Natural killer cell (primary cell): ENCODE data around the gene LRRC61. TPM values are rescaled to one million over a fixed set of nuclear protein-coding genes. Genes with fewer than 3 reads are reported as not detected.
"Not testable (repeated sequence)": the region's sequence is repeated elsewhere in the genome, so short reads cannot be mapped to it uniquely, and the experiment has no call there.

Experiments used
- ATAC-seq, 3 donors: fragments of 150-1000 bp in 2 of 3; fragments of 200-7000 bp in 1 of 3; cut with Tn5 transposase; 1 replicate in 1 of 3; 2 replicates in 2 of 3; pipeline ENCODE4 v1.10.0; 2021; ENCODE audit warnings: mild to moderate bottlenecking in 2 of 3, moderate library complexity in 2 of 3
- DNase-seq, 2 donors: peaks; one replicate each; pipeline versions ENCODE4 v3.0.0 to v3.0.0-alpha.2; 2013 to 2021; ENCODE audit warnings: mixed read lengths in 1 of 2
- H3K27ac ChIP-seq: one replicate; pipeline ENCODE4 v1.5.1; 2013; ENCODE audit warnings: mild to moderate bottlenecking, low read length
- H3K27me3 ChIP-seq: one replicate; pipeline ENCODE4 v1.6.1; 2013; ENCODE audit warnings: low read length; ENCODE audit not compliant: control insufficient read depth, insufficient read depth
- H3K36me3 ChIP-seq: one replicate; pipeline ENCODE4 v1.6.1; 2013; ENCODE audit warnings: low read length; ENCODE audit not compliant: control insufficient read depth, insufficient read depth
- H3K4me1 ChIP-seq: one replicate; pipeline ENCODE4 v1.6.1; 2013; ENCODE audit warnings: low read length; ENCODE audit not compliant: control insufficient read depth, insufficient read depth
- H3K4me3 ChIP-seq: one replicate; pipeline ENCODE4 v1.5.1; 2013; ENCODE audit warnings: low read length
- H3K9me3 ChIP-seq: one replicate; pipeline ENCODE4 v1.6.1; 2013; ENCODE audit warnings: low read length; ENCODE audit not compliant: control insufficient read depth, insufficient read depth
- H3K27ac Mint-ChIP-seq, 2 donors: one replicate each; pipeline ENCODE4 v1.8.0; 2022; ENCODE audit warnings: mild to moderate bottlenecking in 2 of 2, mixed read lengths in 2 of 2, moderate library complexity in 1 of 2
- H3K27me3 Mint-ChIP-seq, 2 donors: one replicate each; pipeline ENCODE4 v1.8.0; 2022; ENCODE audit warnings: low read depth in 2 of 2, mixed read lengths in 2 of 2
- H3K36me3 Mint-ChIP-seq: one replicate; pipeline ENCODE4 v1.8.0; 2022; ENCODE audit warnings: mixed read lengths
- H3K4me1 Mint-ChIP-seq, 2 donors: one replicate each; pipeline ENCODE4 v1.8.0; 2022; ENCODE audit warnings: mixed read lengths in 2 of 2
- H3K4me3 Mint-ChIP-seq: one replicate; pipeline ENCODE4 v1.8.0; 2022; ENCODE audit warnings: mild to moderate bottlenecking, moderate library complexity, mixed read lengths
- H3K9me3 Mint-ChIP-seq, 2 donors: one replicate each; pipeline ENCODE4 v1.8.0; 2022; ENCODE audit warnings: mixed read lengths in 2 of 2
- WGBS: methylation state at CpG from one replicate; pipeline ENCODE4 v1.1.7; 2013; ENCODE audit warnings: missing lambda C conversion rate; ENCODE audit not compliant: insufficient coverage; 5-methylcytosine and 5-hydroxymethylcytosine counted together
- intact Hi-C: fragments of 100-400 bp; cut with micrococcal nuclease; formaldehyde crosslinking; loops from one replicate; pipeline ENCODE4 v1.14.2; 2022
- total RNA-seq, 4 donors: library from RNA; stranded (reverse); fragments of 120-200 nt in 1 of 4; gene quantifications; one replicate each; pipeline versions ENCODE4 v1.2.3 to v1.2.4, GENCODE V29; 2013 to 2022

LRRC61 gene
- total RNA-seq, 3 donors from 2014 or later (not counting 1 experiment from before 2014, with no cell fraction given) = 7.3 to 16.7 (median 13.7) TPM

DNA sequence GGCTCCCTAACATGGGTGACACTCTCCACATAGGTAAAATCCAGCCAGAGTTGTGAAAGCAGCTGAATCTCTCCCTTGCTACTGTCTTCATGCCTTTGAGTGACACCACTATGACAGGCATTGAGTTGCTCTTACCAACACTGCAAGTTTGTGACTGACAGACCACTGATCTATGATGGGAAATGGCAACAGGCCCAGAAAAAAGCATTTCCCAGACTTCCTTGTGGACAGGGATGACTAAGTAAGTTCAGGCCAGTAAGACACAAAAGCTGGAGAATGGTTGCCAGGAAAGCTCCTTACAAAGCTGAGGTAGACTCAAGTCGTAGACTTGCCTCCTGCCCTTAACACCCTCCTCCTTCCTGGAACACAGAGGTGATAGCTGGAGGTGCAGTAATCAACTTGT lies 20.2 kb upstream of the LRRC61 start:
- H3K27me3 Mint-ChIP-seq, H3K36me3 ChIP-seq, ATAC-seq, H3K4me3 Mint-ChIP-seq, H3K27ac Mint-ChIP-seq, H3K4me1 Mint-ChIP-seq, H3K27ac ChIP-seq, H3K27me3 ChIP-seq, H3K9me3 Mint-ChIP-seq, H3K9me3 ChIP-seq, intact Hi-C loops, DNase-seq, H3K36me3 Mint-ChIP-seq, H3K4me1 ChIP-seq, H3K4me3 ChIP-seq: not testable (repeated sequence)
- no CpG with 5 or more reads among the region's 1 CpG for WGBS

DNA sequence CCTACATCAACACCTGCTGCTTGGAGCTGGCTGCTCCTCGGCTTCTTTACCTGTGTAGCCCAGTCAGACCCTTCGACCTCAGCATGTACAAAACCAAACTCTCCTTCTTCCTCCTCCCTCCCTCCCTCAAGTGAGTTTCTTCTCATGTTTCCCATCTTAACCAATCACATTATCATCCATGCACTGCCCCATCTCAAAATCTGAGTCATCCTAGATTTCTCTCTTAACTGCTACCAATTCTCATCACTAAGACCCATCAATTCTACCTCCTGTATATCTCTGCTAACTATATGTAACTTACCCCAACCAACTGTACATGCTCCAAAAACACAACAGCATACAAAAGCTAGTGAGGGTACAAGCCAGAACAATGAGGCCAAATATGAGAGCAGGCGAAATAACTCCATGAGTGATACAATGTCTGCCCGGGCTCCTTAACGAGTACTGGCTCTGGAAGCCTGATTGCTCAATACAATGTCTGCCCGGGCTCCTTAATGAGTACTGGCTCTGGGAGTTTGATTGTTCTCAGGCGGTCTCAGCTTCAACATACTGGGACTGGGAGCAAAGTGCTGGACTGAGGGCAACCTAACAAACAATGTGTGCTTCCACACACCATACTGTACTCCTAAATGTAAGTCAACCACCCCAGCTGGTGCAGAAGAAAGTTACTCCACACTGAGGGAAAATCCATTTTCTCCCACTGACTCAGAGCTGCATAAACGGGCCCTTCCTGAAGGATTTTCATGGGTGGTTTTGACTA lies 18.5 kb upstream of the LRRC61 start:
- H3K27me3 Mint-ChIP-seq, H3K27ac ChIP-seq, H3K4me3 Mint-ChIP-seq, H3K27me3 ChIP-seq, H3K9me3 ChIP-seq, H3K4me1 ChIP-seq, H3K4me3 ChIP-seq, H3K27ac Mint-ChIP-seq, ATAC-seq, DNase-seq, intact Hi-C loops, H3K36me3 Mint-ChIP-seq, H3K9me3 Mint-ChIP-seq, H3K36me3 ChIP-seq, H3K4me1 Mint-ChIP-seq: not testable (repeated sequence)
- WGBS = 100% methylated on average over 2 of the region's 8 CpGs

DNA sequence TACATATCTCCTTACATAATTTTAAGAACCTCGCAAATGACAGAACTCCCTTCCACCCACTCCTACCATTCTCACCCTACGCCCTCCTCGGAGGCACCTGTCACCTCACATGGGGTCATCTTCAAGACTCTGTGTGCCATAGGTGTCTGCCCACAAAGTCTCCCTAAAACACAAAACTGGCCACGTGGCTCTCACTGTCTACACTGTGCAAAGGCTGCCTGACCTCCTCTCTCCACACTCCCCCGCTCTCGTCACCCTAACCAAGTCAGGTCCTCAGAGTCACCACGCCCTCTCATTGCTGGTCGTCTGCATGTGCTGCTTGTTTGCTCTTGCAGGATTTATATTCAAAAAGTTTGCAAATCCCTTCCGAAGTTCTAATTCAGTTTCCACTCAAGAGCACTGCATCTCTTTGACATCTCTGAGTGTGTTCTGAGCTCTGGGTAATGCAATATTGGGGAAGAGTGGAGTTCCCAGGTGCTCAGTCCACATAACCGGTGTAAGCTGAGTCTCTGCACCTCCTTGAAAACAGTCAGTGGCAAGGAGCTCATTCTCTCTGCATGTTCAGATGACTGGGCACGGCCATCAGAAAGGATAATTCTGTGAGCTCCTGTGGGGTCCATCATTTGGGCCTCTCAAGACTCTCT lies 17.8 kb upstream of the LRRC61 start:
- H3K4me3 ChIP-seq, H3K36me3 Mint-ChIP-seq, DNase-seq, H3K27me3 Mint-ChIP-seq, H3K4me3 Mint-ChIP-seq, H3K4me1 Mint-ChIP-seq, H3K9me3 ChIP-seq, H3K9me3 Mint-ChIP-seq, H3K27ac Mint-ChIP-seq, H3K4me1 ChIP-seq, ATAC-seq, H3K27me3 ChIP-seq, H3K27ac ChIP-seq, intact Hi-C loops, H3K36me3 ChIP-seq: not testable (repeated sequence)
- 84% methylated on average over 5 of the region's 11 CpGs for WGBS

DNA sequence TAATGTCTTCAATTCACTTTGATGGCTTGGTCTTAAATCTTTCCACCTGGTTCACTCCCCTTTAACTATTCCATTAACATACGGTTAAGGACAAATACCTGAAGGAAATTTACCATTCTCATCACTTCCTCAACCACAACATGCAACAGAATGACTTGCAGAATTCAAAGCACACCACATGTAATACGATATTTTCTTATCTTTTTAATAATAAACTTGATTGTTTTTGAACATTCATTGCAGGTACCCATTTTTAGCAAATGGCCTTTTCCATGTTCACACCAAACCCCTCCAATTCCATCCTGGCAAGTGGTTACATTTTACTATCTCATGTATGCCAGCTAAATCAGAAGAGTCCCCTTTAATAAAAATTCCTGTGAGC lies 17.3 kb upstream of the LRRC61 start:
- H3K4me3 Mint-ChIP-seq, H3K27ac Mint-ChIP-seq: not testable (repeated sequence)

DNA sequence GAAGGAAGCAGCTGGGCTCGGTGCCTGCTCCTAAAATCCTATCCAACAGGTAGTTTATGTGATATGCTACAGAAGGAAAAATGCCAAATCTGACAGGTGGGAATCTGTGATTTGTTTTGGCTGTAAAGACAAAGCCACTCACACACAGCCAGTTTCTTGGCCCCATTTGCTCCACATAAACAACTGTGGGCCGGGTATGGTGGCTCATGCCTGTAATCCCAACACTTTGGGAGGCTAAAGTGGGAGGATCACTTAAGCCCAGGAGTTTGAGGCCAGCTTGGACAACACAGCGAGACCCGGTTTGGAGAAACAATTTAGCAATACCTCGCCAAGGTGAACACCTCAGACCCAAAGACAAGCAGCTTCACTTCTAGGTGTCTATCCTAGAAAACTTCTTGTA lies 16.8 kb upstream of the LRRC61 start:
- DNase-seq, H3K4me1 Mint-ChIP-seq, H3K4me3 Mint-ChIP-seq, H3K27me3 Mint-ChIP-seq, H3K4me1 ChIP-seq, H3K36me3 Mint-ChIP-seq, H3K36me3 ChIP-seq, ATAC-seq, H3K27ac ChIP-seq, intact Hi-C loops, H3K9me3 ChIP-seq, H3K4me3 ChIP-seq, H3K9me3 Mint-ChIP-seq, H3K27ac Mint-ChIP-seq, H3K27me3 ChIP-seq: not testable (repeated sequence)
- WGBS = 97% methylated on average over 3 of the region's 5 CpGs

More for the DNA sequence above, 17.3 kb upstream of the LRRC61 start:
- H3K27me3 ChIP-seq, H3K36me3 ChIP-seq, ATAC-seq, H3K27me3 Mint-ChIP-seq, intact Hi-C loops, H3K9me3 Mint-ChIP-seq, H3K4me1 Mint-ChIP-seq, H3K27ac ChIP-seq, H3K4me3 ChIP-seq, DNase-seq, H3K36me3 Mint-ChIP-seq, H3K4me1 ChIP-seq, H3K9me3 ChIP-seq: not testable (repeated sequence)
- no CpG with 5 or more reads among the region's 2 CpGs for WGBS
